WTC11 (cell line): ENCODE data around the gene NBEA. TPM values are rescaled to one million over a fixed set of nuclear protein-coding genes. Genes with fewer than 3 reads are reported as not detected.

Experiments
- ATAC-seq: fragments of 200-7000 bp; cut with Tn5 transposase; 2 replicates; pipeline ENCODE4 v1.10.0; 2021; ENCODE audit warnings: mild to moderate bottlenecking, moderate library complexity
- CTCF ChIA-PET: fragments of 300-600 bp; sonication (Branson Sonifier 250); formaldehyde crosslinking; loops from one replicate; lab custom pipeline; 2021; ENCODE audit warnings: antibody characterized with exemption; lab: Charles Lee
- POLR2A ChIA-PET: fragments of 350-600 bp; sonication (Branson Sonifier 250); formaldehyde crosslinking; loops from one replicate; lab custom pipeline; 2021; ENCODE audit warnings: antibody characterized with exemption; lab: Charles Lee
- DNase-seq: peaks from one replicate; pipeline ENCODE4 v3.0.0; 2021; ENCODE audit warnings: low spot score
- H3K27ac Mint-ChIP-seq: 2 replicates; pipeline ENCODE4 v1.8.0; 2021; ENCODE audit warnings: mixed read lengths
- H3K27me3 Mint-ChIP-seq: 2 replicates; pipeline ENCODE4 v1.8.0; 2021; ENCODE audit warnings: low read depth, mild to moderate bottlenecking, moderate library complexity, mixed read lengths
- H3K36me3 Mint-ChIP-seq: 2 replicates; pipeline ENCODE4 v1.8.0; 2021; ENCODE audit warnings: mixed read lengths
- H3K4me1 Mint-ChIP-seq: 2 replicates; pipeline ENCODE4 v1.8.0; 2022; ENCODE audit warnings: mixed read lengths
- H3K4me3 Mint-ChIP-seq: 2 replicates; pipeline ENCODE4 v1.8.0; 2021; ENCODE audit warnings: mild to moderate bottlenecking, moderate library complexity, mixed read lengths
- H3K9me3 Mint-ChIP-seq: 2 replicates; pipeline ENCODE4 v1.8.0; 2021; ENCODE audit warnings: mixed read lengths
- AR ChIP-seq: fragments of 250-450 bp; sonication (Bioruptor Pico); IDR thresholded peaks from 2 replicates; pipeline ENCODE4 v1.9.0; 2021; ENCODE audit warnings: mild to moderate bottlenecking
- CTCF ChIP-seq: fragments of 200-600 bp; IDR thresholded peaks from 2 replicates; pipeline ENCODE4 v1.8.0; 2022; ENCODE audit warnings: antibody characterized with exemption
- JUN ChIP-seq: sonication (generic); formaldehyde crosslinking; IDR thresholded peaks from 2 replicates; pipeline ENCODE4 v1.8.0; 2023; ENCODE audit warnings: mild to moderate bottlenecking, missing genetic modification reagents
- MXD4 ChIP-seq: fragments of 250-450 bp; sonication (Bioruptor Pico); IDR thresholded peaks from 2 replicates; pipeline ENCODE4 v1.8.0; 2021; ENCODE audit warnings: mild to moderate bottlenecking, moderate library complexity, borderline replicate concordance
- MYBL2 ChIP-seq: sonication (generic); formaldehyde crosslinking; IDR thresholded peaks from 2 replicates; pipeline ENCODE4 v1.8.1; 2023; ENCODE audit warnings: mild to moderate bottlenecking, moderate library complexity, missing genetic modification reagents
- NR1H2 ChIP-seq: sonication (generic); formaldehyde crosslinking; IDR thresholded peaks from 2 replicates; pipeline ENCODE4 v1.9.0; 2021; ENCODE audit warnings: mild to moderate bottlenecking, moderate library complexity, missing genetic modification reagents
- ZNF423 ChIP-seq: fragments of 250-450 bp; sonication (Bioruptor Pico); IDR thresholded peaks from 2 replicates; pipeline ENCODE4 v2.1.2; 2022; ENCODE audit warnings: mild to moderate bottlenecking, moderate library complexity
- total RNA-seq: library from RNA; stranded (reverse); gene quantifications from 3 replicates; pipeline ENCODE4 v1.2.3, GENCODE V29; 2021
- TF ChIP-seq, protein P1 (sequence below): sonication (generic); formaldehyde crosslinking; IDR thresholded peaks from 2 replicates; pipeline ENCODE4 v1.8.0; 2023; ENCODE audit warnings: missing genetic modification reagents, mild to moderate bottlenecking, borderline replicate concordance
- TF ChIP-seq, protein P2 (sequence below): sonication (generic); formaldehyde crosslinking; IDR thresholded peaks from 2 replicates; pipeline ENCODE4 v1.8.1; 2022; ENCODE audit warnings: low read depth, mild to moderate bottlenecking, moderate library complexity, missing genetic modification reagents, borderline replicate concordance
- TF ChIP-seq, protein P3 (sequence below): sonication (generic); formaldehyde crosslinking; IDR thresholded peaks from 2 replicates; pipeline ENCODE4 v1.8.1; 2023; ENCODE audit warnings: mild to moderate bottlenecking, missing genetic modification reagents
- TF ChIP-seq, protein P4 (sequence below): fragments of 250-450 bp; sonication (Bioruptor Pico); conservative IDR thresholded peaks from 2 replicates; pipeline ENCODE4 v1.9.0; 2021; ENCODE audit warnings: mild to moderate bottlenecking
- TF ChIP-seq, protein P5 (sequence below): sonication (generic); formaldehyde crosslinking; IDR thresholded peaks from 2 replicates; pipeline ENCODE4 v1.8.0; 2022; ENCODE audit warnings: mild to moderate bottlenecking, missing genetic modification reagents

NBEA gene
- total RNA-seq, 1 experiment from 2014 or later, result 20.9 TPM

GRCh38 chr13:35703061-35703460, 761.0 kb downstream of the NBEA start (continued):
- TF ChIP-seq, protein P1, sequence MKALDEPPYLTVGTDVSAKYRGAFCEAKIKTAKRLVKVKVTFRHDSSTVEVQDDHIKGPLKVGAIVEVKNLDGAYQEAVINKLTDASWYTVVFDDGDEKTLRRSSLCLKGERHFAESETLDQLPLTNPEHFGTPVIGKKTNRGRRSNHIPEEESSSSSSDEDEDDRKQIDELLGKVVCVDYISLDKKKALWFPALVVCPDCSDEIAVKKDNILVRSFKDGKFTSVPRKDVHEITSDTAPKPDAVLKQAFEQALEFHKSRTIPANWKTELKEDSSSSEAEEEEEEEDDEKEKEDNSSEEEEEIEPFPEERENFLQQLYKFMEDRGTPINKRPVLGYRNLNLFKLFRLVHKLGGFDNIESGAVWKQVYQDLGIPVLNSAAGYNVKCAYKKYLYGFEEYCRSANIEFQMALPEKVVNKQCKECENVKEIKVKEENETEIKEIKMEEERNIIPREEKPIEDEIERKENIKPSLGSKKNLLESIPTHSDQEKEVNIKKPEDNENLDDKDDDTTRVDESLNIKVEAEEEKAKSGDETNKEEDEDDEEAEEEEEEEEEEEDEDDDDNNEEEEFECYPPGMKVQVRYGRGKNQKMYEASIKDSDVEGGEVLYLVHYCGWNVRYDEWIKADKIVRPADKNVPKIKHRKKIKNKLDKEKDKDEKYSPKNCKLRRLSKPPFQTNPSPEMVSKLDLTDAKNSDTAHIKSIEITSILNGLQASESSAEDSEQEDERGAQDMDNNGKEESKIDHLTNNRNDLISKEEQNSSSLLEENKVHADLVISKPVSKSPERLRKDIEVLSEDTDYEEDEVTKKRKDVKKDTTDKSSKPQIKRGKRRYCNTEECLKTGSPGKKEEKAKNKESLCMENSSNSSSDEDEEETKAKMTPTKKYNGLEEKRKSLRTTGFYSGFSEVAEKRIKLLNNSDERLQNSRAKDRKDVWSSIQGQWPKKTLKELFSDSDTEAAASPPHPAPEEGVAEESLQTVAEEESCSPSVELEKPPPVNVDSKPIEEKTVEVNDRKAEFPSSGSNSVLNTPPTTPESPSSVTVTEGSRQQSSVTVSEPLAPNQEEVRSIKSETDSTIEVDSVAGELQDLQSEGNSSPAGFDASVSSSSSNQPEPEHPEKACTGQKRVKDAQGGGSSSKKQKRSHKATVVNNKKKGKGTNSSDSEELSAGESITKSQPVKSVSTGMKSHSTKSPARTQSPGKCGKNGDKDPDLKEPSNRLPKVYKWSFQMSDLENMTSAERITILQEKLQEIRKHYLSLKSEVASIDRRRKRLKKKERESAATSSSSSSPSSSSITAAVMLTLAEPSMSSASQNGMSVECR, result no peak
- TF ChIP-seq, protein P2, sequence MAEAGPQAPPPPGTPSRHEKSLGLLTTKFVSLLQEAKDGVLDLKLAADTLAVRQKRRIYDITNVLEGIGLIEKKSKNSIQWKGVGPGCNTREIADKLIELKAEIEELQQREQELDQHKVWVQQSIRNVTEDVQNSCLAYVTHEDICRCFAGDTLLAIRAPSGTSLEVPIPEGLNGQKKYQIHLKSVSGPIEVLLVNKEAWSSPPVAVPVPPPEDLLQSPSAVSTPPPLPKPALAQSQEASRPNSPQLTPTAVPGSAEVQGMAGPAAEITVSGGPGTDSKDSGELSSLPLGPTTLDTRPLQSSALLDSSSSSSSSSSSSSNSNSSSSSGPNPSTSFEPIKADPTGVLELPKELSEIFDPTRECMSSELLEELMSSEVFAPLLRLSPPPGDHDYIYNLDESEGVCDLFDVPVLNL (CRISPR knock-in tag), result no peak
- TF ChIP-seq MXD4 (CRISPR knock-in tag), result no peak

- no peak overlapping the region for H3K4me3 Mint-ChIP-seq
- ChIA-PET POLR2A (no interaction called here), CTCF (no interaction called here)
- no peak for DNase-seq
- no peak overlapping the region for H3K27ac Mint-ChIP-seq
- peaks cover 12% of the 10 kb centered on the region; the same call in 1 of the 2 replicates for H3K9me3 Mint-ChIP-seq
- no peaks in the 10 kb centered on the region for H3K36me3 Mint-ChIP-seq
- ATAC-seq, result no peak
- TF ChIP-seq JUN (CRISPR knock-in tag) (no peak), ZNF423 (no peak), CTCF (no peak)
- TF ChIP-seq, protein P3, sequence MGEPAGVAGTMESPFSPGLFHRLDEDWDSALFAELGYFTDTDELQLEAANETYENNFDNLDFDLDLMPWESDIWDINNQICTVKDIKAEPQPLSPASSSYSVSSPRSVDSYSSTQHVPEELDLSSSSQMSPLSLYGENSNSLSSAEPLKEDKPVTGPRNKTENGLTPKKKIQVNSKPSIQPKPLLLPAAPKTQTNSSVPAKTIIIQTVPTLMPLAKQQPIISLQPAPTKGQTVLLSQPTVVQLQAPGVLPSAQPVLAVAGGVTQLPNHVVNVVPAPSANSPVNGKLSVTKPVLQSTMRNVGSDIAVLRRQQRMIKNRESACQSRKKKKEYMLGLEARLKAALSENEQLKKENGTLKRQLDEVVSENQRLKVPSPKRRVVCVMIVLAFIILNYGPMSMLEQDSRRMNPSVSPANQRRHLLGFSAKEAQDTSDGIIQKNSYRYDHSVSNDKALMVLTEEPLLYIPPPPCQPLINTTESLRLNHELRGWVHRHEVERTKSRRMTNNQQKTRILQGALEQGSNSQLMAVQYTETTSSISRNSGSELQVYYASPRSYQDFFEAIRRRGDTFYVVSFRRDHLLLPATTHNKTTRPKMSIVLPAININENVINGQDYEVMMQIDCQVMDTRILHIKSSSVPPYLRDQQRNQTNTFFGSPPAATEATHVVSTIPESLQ (CRISPR knock-in tag), result no peak
- H3K4me1 Mint-ChIP-seq, result peaks cover 9% of the 10 kb centered on the region
- no peaks in the 10 kb centered on the region for H3K27me3 Mint-ChIP-seq
Measured at GRCh38 chr13:35704331-35704730, 762.3 kb downstream of the NBEA start.

- Mint-ChIP-seq H3K27me3 (no peaks in the 10 kb centered on the region), H3K4me1 (no peaks in the 10 kb centered on the region), H3K36me3 (no peaks in the 10 kb centered on the region), H3K4me3 (no peak overlapping the region), H3K9me3 (peaks cover 15% of the 10 kb centered on the region; the same call in 1 of the 2 replicates), H3K27ac (no peak overlapping the region)
- ATAC-seq, result no peak
- ChIA-PET POLR2A (no interaction called here), CTCF (no interaction called here)
- no peak for DNase-seq
- no peak for TF ChIP-seq MYBL2 (CRISPR knock-in tag)
- TF ChIP-seq, protein P4, sequence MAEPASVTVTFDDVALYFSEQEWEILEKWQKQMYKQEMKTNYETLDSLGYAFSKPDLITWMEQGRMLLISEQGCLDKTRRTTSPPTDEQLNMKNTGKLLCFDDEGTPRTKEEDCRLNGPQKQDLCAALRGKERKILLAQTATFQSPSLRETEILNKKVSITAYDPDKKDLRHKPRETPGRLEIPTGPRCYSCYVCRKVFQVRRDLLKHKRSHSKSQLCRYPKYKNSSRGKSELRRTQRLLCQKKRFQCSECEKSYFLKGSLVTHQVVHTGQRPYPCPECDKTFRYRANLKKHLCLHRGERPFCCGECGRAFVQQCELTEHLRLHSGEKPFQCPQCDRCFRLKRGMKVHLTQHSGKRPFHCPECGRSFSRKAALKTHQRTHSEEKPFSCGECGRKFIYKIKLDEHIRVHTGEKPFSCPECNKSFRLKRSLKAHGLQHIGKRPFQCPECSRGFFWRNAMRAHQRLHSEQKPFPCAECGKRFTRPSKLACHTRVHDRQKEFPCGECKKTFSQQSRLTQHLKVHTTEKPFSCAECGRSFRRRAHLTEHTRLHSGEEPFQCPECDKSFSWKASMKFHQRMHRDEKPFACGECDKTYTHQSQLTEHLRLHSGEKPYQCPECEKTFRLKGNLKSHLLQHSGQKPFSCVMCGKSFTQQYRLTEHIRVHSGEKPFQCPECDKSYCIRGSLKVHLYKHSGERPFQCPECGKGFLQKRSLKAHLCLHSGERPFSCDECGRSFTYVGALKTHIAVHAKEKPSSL (CRISPR knock-in tag), result no peak
- TF ChIP-seq AR (CRISPR knock-in tag), result no peak
- TF ChIP-seq NR1H2 (CRISPR knock-in tag), result no peak
- TF ChIP-seq, protein P5, sequence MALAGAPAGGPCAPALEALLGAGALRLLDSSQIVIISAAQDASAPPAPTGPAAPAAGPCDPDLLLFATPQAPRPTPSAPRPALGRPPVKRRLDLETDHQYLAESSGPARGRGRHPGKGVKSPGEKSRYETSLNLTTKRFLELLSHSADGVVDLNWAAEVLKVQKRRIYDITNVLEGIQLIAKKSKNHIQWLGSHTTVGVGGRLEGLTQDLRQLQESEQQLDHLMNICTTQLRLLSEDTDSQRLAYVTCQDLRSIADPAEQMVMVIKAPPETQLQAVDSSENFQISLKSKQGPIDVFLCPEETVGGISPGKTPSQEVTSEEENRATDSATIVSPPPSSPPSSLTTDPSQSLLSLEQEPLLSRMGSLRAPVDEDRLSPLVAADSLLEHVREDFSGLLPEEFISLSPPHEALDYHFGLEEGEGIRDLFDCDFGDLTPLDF (CRISPR knock-in tag), result no peak
Measured at GRCh38 chr13:35706281-35706680, 764.2 kb downstream of the NBEA start.
